Activated naive CD4-positive, alpha-beta T cell treated with anti-CD3 and anti-CD28 coated beads, Interleukin-2, amount 50 U/mL, for 72 hours (primary cell): ENCODE results near the gene DCTN2. TPM values are rescaled to one million over a fixed set of nuclear protein-coding genes. Genes with fewer than 3 reads are reported as not detected.
A peak's percentile ranks its signal among the peaks of the same experiment; 100 is the strongest.
"Not testable (repeated sequence)": the region's sequence is repeated elsewhere in the genome, so short reads cannot be mapped to it uniquely, and the experiment has no call there.

ENCODE experiments used
- ATAC-seq, 2 donors: fragments of 150-1000 bp; cut with Tn5 transposase; 2 replicates each; pipeline ENCODE4 v1.10.0; 2021; ENCODE audit warnings: mild to moderate bottlenecking in 2 of 2, moderate library complexity in 2 of 2
- DNase-seq, 2 donors: peaks; one replicate each; pipeline ENCODE4 v3.0.0; 2021 to 2022; ENCODE audit warnings: low spot score in 2 of 2
- H3K27ac Mint-ChIP-seq, 2 donors: one replicate each; pipeline ENCODE4 v1.8.0; 2022; ENCODE audit warnings: mild to moderate bottlenecking in 2 of 2, mixed read lengths in 2 of 2
- H3K36me3 Mint-ChIP-seq, 2 donors: one replicate each; pipeline ENCODE4 v1.8.0; 2022; ENCODE audit warnings: mixed read lengths in 2 of 2
- H3K9me3 Mint-ChIP-seq, 2 donors: one replicate each; pipeline ENCODE4 v1.8.0; 2022; ENCODE audit warnings: mixed read lengths in 2 of 2
- total RNA-seq, 2 donors: library from RNA; stranded (reverse); gene quantifications; one replicate each; pipeline ENCODE4 v1.2.3, GENCODE V29; 2022

Gene DCTN2
- total RNA-seq, 2 donors from 2014 or later, result 77.1 to 122 TPM

GRCh38 chr12:57516617-57517153 is 30.3 kb downstream of the DCTN2 start:
- Mint-ChIP-seq H3K27ac (peak overlapping the region; percentile 93 to 100), H3K36me3 (peaks cover 43 to 45% of the 10 kb centered on the region in 2 donors), H3K9me3 (no peaks in the 10 kb centered on the region)
- DNase-seq (no peak), ATAC-seq (no peak)

DNA sequence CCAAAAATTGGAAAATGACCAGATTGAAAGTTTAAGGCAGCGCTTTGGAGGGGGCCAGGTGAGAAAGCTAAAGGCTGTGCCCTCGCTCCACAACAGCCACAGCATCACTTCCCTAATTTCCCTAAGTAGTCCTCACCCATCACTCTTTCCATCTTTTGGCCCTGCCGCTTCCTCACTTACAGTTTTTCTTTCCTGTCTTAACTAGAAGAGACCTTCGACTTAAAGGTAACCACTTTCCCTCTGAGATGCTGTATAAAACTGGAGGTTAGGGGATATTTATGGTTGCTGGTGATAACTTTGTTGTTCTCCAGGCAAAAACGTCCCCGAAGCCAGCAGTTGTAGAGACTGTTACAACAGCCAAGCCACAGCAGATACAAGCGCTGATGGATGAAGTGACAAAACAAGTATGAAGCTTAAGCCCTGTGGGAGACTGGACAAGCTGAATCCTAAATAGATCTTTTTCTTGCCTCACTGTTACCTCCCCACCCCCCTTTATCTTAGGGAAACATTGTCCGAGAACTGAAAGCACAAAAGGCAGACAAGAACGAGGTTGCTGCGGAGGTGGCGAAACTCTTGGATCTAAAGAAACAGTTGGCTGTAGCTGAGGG is 31.0 kb downstream of the DCTN2 start:
- ATAC-seq, result no peak
- DNase-seq, result no peak
- Mint-ChIP-seq H3K9me3 (no peaks in the 10 kb centered on the region), H3K27ac (peak overlapping the region; percentile 3 to 93), H3K36me3 (peaks cover 43 to 45% of the 10 kb centered on the region in 2 donors)

DNA sequence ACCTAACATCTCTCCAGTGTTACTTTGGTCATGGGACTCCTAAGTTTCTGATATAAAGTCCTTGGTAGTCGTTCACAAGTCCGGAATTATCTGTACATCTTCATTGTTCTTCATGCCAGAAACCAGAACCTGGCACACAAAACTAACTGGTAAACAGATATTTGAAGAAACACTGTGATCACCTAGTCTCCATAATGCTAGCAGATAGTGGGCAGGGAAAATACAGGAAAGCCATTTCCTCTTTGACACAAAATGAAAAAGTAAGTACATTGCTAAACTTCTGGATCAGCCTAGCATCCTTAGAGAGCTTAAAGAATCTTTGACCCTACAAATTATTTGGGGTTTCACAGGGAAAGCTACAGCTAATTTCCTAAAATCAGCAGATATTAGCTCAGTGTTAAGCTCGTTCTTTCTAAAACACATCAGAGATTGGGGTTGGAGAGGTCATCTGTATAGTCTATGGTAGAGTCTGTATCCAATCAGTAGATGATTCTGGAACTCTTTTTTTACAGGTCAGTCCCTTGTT is 31.5 kb downstream of the DCTN2 start:
- peak overlapping the region in 1 of 2 donors; percentile 3 for H3K27ac Mint-ChIP-seq
- DNase-seq, result no peak
- ATAC-seq, result no peak
- H3K9me3 Mint-ChIP-seq, result no peaks in the 10 kb centered on the region
- H3K36me3 Mint-ChIP-seq, result peaks cover 43 to 45% of the 10 kb centered on the region in 2 donors

DNA sequence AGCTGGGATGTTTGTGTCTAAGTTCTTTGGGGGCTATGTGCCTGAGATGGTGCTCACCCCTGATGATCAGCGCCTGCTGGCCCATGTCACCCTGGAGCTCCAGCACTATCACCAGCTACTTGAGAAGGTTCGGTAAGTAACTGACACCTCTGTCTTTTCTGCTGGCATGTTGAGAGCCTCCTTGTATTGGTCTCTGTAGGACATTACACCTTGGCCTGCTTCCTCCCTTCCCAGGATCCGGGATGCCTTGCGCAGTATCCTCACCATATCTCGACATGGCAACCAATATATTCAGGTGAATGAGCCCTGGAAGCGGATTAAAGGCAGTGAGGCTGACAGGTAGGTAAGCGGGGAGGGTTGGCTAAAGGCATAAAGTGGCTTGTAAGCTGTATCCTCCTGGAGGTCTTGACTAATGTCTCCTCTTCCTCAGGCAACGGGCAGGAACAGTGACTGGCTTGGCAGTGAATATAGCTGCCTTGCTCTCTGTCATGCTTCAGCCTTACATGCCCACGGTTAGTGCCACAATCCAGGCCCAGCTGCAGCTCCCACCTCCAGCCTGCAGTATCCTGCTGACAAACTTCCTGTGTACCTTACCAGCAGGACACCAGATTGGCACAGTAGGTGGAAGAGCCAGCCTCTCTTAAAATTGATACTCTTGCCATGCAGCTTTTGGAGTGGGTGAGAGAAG is 32.1 kb downstream of the DCTN2 start:
- Mint-ChIP-seq H3K36me3 (peaks cover 38 to 39% of the 10 kb centered on the region in 2 donors), H3K9me3 (no peaks in the 10 kb centered on the region), H3K27ac (peak overlapping the region in 1 of 2 donors; percentile 3)
- ATAC-seq, result no peak
- DNase-seq, result no peak

- H3K36me3 Mint-ChIP-seq, result peaks cover 32 to 33% of the 10 kb centered on the region in 2 donors
- H3K9me3 Mint-ChIP-seq, ATAC-seq, DNase-seq: not testable (repeated sequence)
- peak overlapping the region in 1 of 2 donors; percentile 81 for H3K27ac Mint-ChIP-seq
Measured at GRCh38 chr12:57514246-57514645, 32.7 kb downstream of the DCTN2 start.

- H3K27ac Mint-ChIP-seq, result peak overlapping the region in 1 of 2 donors; percentile 52
- ATAC-seq, DNase-seq, H3K9me3 Mint-ChIP-seq: not testable (repeated sequence)
- H3K36me3 Mint-ChIP-seq, result peaks cover 26 to 28% of the 10 kb centered on the region in 2 donors
Measured at GRCh38 chr12:57513677-57514076, 33.3 kb downstream of the DCTN2 start.

- DNase-seq, result no peak
- H3K27ac Mint-ChIP-seq, result peak overlapping the region; percentile 18 to 52
- H3K9me3 Mint-ChIP-seq, result no peaks in the 10 kb centered on the region
- H3K36me3 Mint-ChIP-seq, result peaks cover 22 to 23% of the 10 kb centered on the region in 2 donors
- no peak for ATAC-seq
Measured at GRCh38 chr12:57513266-57513665, 33.7 kb downstream of the DCTN2 start.

GRCh38 chr12:57512665-57513064 is 34.3 kb downstream of the DCTN2 start:
- Mint-ChIP-seq H3K27ac (peak overlapping the region; percentile 52 to 61), H3K9me3 (no peaks in the 10 kb centered on the region), H3K36me3 (peaks cover 16 to 21% of the 10 kb centered on the region in 2 donors)
- DNase-seq (no peak), ATAC-seq (no peak)

DNA sequence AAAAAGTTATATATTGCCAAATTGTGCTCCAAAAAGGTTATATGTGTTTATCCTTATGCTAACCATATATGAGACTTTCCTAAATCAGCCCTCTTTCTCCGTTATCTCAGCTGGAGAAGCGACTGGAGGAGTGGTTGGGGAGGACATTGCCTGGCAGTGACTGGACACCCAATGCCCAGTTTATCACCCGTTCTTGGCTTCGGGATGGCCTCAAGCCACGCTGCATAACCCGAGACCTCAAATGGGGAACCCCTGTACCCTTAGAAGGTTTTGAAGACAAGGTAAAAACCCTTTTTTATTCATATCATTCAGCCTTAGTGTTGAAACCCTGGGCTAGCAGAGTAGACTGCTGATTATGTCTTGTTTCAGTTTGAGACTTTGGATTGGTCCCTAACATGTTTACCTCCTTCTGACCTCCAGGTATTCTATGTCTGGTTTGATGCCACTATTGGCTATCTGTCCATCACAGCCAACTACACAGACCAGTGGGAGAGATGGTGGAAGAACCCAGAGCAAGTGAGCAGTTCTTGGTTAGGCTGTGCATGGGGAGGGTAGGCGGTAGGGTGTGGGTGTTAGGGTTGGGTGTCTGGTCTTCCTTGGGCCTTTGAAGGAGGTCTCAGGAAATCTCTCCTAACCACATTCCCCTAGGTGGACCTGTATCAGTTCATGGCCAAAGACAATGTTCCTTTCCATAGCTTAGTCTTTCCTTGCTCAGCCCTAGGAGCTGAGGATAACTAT is 35.2 kb downstream of the DCTN2 start:
- ATAC-seq (peak in 1 of 2 donors; percentile 44), DNase-seq (no peak)
- H3K27ac Mint-ChIP-seq, result peak overlapping the region; percentile 52 to 61
- no peaks in the 10 kb centered on the region for H3K9me3 Mint-ChIP-seq
- peaks cover 7 to 21% of the 10 kb centered on the region in 2 donors for H3K36me3 Mint-ChIP-seq

DNA sequence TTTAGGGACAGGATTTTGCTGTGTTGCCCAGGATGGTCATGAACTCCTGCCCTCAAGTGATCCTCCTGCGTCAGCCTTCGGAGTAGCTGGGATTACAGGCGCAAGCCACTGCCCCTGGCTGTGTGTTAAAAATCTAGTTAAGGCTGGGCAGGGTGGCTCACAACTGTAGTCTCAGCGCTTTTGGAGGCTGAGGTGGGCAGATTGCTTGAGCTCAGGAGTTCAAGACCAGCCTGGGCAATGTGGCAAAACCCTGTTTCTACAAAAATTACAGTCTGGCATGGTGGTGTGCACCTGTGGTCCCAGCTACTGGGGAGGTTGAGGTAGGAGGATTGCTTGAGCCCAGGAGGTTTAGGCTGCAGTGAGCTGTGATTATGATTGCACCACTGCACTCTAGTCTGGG is 35.8 kb downstream of the DCTN2 start:
- Mint-ChIP-seq H3K27ac (no peak overlapping the region), H3K36me3 (peaks cover 4 to 21% of the 10 kb centered on the region in 2 donors)
- ATAC-seq, result no peak

GRCh38 chr12:57507796-57508195 is 39.2 kb downstream of the DCTN2 start:
- ATAC-seq, H3K27ac Mint-ChIP-seq, DNase-seq, H3K36me3 Mint-ChIP-seq, H3K9me3 Mint-ChIP-seq: not testable (repeated sequence)

More for the DNA sequence above, 35.8 kb downstream of the DCTN2 start:
- no peak for DNase-seq
- no peaks in the 10 kb centered on the region for H3K9me3 Mint-ChIP-seq

- H3K27ac Mint-ChIP-seq, H3K9me3 Mint-ChIP-seq, ATAC-seq, DNase-seq: not testable (repeated sequence)
- H3K36me3 Mint-ChIP-seq, result peaks cover 7 to 16% of the 10 kb centered on the region in 2 donors
Measured at GRCh38 chr12:57506541-57506940, 40.5 kb downstream of the DCTN2 start.

DNA sequence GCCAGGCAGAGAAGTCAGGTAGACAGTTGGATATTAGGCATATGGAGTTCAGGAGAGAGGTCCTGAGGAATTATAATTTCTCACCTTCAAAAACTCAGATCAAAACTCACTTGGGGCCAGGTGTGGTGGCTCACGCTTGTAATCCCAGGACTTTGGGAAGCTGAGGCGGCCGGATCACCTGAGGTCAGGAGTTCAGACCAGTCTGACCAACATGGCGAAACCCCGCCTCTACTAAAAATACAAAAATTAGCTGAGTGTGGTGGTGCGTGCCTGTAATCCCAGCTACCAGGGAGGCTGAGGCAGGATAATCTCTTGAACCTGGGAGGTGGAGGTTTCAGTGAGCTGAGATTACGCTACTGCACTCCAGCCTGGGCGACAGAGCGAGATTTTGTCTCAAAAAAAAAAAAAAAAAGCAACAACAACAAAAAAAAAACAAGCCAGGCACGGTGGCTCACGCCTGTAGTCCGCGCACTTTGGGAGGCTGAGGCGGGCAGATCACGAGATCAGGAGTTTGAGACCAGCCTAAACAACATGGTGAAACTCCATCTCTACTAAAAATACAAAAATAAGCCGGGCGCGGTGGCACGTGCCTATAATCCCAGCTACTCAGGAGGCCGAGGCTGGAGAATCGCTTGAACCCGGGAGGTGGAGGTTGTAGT is 44.6 kb downstream of the DCTN2 start:
- ATAC-seq, H3K27ac Mint-ChIP-seq, H3K9me3 Mint-ChIP-seq, DNase-seq: not testable (repeated sequence)
- H3K36me3 Mint-ChIP-seq, result peaks cover 33 to 47% of the 10 kb centered on the region in 2 donors

DNA sequence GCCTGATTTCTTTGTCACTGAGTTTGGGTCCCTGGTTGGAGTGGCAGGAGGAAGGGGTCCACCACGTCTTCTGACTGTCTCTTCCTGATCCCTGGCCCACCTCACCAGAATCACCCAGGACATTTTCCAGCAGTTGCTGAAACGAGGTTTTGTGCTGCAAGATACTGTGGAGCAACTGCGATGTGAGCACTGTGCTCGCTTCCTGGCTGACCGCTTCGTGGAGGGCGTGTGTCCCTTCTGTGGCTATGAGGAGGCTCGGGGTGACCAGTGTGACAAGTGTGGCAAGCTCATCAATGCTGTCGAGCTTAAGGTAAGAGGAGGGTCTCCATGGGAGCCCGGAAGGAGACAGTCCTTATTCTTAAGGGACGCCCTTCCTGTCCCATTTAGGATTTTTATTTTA is 46.8 kb downstream of the DCTN2 start:
- Mint-ChIP-seq H3K9me3 (peaks cover 0 to 4% of the 10 kb centered on the region in 2 donors), H3K27ac (no peak overlapping the region), H3K36me3 (peaks cover 40 to 54% of the 10 kb centered on the region in 2 donors)
- DNase-seq (no peak), ATAC-seq (no peak)

- Mint-ChIP-seq H3K27ac (peak overlapping the region in 1 of 2 donors; percentile 6), H3K9me3 (peaks cover 0 to 4% of the 10 kb centered on the region in 2 donors)
- no peak for ATAC-seq
Measured at GRCh38 chr12:57498571-57498970, 48.4 kb downstream of the DCTN2 start.

DNA sequence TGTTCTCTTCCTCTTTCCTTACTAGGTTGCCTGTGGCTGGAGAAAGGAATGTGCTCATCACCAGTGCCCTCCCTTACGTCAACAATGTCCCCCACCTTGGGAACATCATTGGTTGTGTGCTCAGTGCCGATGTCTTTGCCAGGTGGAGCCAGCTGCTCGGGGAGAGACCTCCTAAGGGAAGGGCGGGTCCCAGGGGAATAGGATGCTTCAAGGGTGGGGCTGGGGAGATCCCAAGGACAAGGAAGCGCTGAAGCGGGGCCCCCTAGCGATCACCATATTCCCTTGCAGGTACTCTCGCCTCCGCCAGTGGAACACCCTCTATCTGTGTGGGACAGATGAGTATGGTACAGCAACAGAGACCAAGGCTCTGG is 48.9 kb downstream of the DCTN2 start:
- H3K27ac Mint-ChIP-seq, result peak overlapping the region in 1 of 2 donors; percentile 6
- peaks cover 40 to 47% of the 10 kb centered on the region in 2 donors for H3K36me3 Mint-ChIP-seq
- H3K9me3 Mint-ChIP-seq, result peaks cover 0 to 4% of the 10 kb centered on the region in 2 donors
- DNase-seq (no peak), ATAC-seq (no peak)

More at GRCh38 chr12:57498571-57498970, 48.4 kb downstream of the DCTN2 start:
- DNase-seq, result no peak
- peaks cover 40 to 47% of the 10 kb centered on the region in 2 donors for H3K36me3 Mint-ChIP-seq
